AG09309 (cell line): ENCODE data around the gene CCDC172.

Experiments
- DNase-seq: peaks from one replicate; pipeline ENCODE4 v3.0.0-alpha.2; 2010; ENCODE audit warnings: low read depth
- H3K4me3 ChIP-seq: 2 replicates; pipeline ENCODE4 v1.5.1; 2011; ENCODE audit warnings: mild to moderate bottlenecking, low read depth, low read length, moderate library complexity; ENCODE audit not compliant: control insufficient read depth
- CTCF ChIP-seq: IDR thresholded peaks from 2 replicates; pipeline ENCODE4 v1.5.1; 2011; ENCODE audit warnings: mild to moderate bottlenecking, low read depth, low read length, inconsistent platforms; ENCODE audit not compliant: insufficient read depth, control insufficient read depth; ENCODE audit errors: missing control alignments

CCDC172 gene

GRCh38 chr10:116311016-116311415 is 13.2 kb upstream of the CCDC172 start:
- no peak for TF ChIP-seq CTCF
- DNase-seq: no peak
- H3K4me3 ChIP-seq: no peak overlapping the region

- no peak overlapping the region for H3K4me3 ChIP-seq
- DNase-seq: no peak
- no peak for TF ChIP-seq CTCF
Observed at GRCh38 chr10:116311706-116312490, 12.3 kb upstream of the CCDC172 start.

- no peak overlapping the region for H3K4me3 ChIP-seq
- TF ChIP-seq CTCF: no peak
Observed at GRCh38 chr10:116312548-116312947, 11.7 kb upstream of the CCDC172 start.

GRCh38 chr10:116316503-116316902 is 7.7 kb upstream of the CCDC172 start:
- no peak for DNase-seq
- H3K4me3 ChIP-seq: no peak overlapping the region
- TF ChIP-seq CTCF: no peak

More at GRCh38 chr10:116312548-116312947, 11.7 kb upstream of the CCDC172 start:
- DNase-seq: no peak

GRCh38 chr10:116324951-116325635 is 845 bp downstream of the CCDC172 start:
- H3K4me3 ChIP-seq: no peak overlapping the region
- no peak for DNase-seq
- no peak for TF ChIP-seq CTCF

- TF ChIP-seq CTCF: no peak
- H3K4me3 ChIP-seq: no peak overlapping the region
- DNase-seq: no peak
Observed at GRCh38 chr10:116325987-116326386, 1.7 kb downstream of the CCDC172 start.
